IMR-90 (cell line): Measurements from ENCODE around the gene NDUFAB1. TPM values are rescaled to one million over a fixed set of nuclear protein-coding genes. Genes with fewer than 3 reads are reported as not detected.

Experiments used
- ATAC-seq: fragments of 200-7000 bp; cut with Tn5 transposase; 2 replicates; pipeline ENCODE4 v1.9.1; 2020; ENCODE audit warnings: low read depth, mild to moderate bottlenecking, moderate library complexity
- BruUV-seq: library from RNA; stranded (reverse); fragments of 400-500 nt; replicated peaks from 2 replicates; lab custom pipeline; 2021; lab: Mats Ljungman, UMichigan
- CTCF ChIA-PET: fragments of 300-600 bp; formaldehyde crosslinking; extraction: SDS; loops from one replicate; lab custom pipeline; 2021; ENCODE audit warnings: antibody characterized with exemption; lab: Yijun Ruan, JAX
- POLR2A ChIA-PET: fragments of 300-600 bp; sonication (Branson Sonifier 250); formaldehyde crosslinking; loops from one replicate; lab custom pipeline; 2022; ENCODE audit warnings: antibody characterized with exemption; ENCODE audit not compliant: unreplicated experiment; lab: Charles Lee
- DNase-seq: peaks from one replicate; pipeline ENCODE4 v3.0.0; 2013
- H2AFZ ChIP-seq: replicated peaks from 2 replicates; pipeline ENCODE3; 2013; ENCODE audit warnings: low read length, mild to moderate bottlenecking; ENCODE audit not compliant: poor library complexity
- H2AK5ac ChIP-seq: 2 replicates; pipeline ENCODE4 v1.6.1; 2013; ENCODE audit warnings: low read depth, low read length, inconsistent platforms
- H2AK9ac ChIP-seq: replicated peaks from 2 replicates; pipeline ENCODE3; 2013; ENCODE audit warnings: mild to moderate bottlenecking, low read depth, low read length, moderate library complexity; ENCODE audit not compliant: poor library complexity
- H2BK120ac ChIP-seq: 2 replicates; pipeline ENCODE4 v1.6.1; 2013; ENCODE audit warnings: low read depth, low read length, inconsistent platforms
- H2BK15ac ChIP-seq: 3 replicates; pipeline ENCODE4 v1.6.1; 2013; ENCODE audit warnings: low read depth, low read length, inconsistent platforms
- H2BK20ac ChIP-seq: 2 replicates; pipeline ENCODE4 v1.6.1; 2013; ENCODE audit warnings: low read depth, mild to moderate bottlenecking, inconsistent platforms, low read length, moderate library complexity
- H2BK5ac ChIP-seq: 2 replicates; pipeline ENCODE4 v1.6.1; 2013; ENCODE audit warnings: mild to moderate bottlenecking, low read depth, low read length, inconsistent platforms; ENCODE audit not compliant: poor library complexity, severe bottlenecking
- H3K14ac ChIP-seq: replicated peaks from 2 replicates; pipeline ENCODE4 v1.6.1; 2013; ENCODE audit warnings: low read depth, low read length, inconsistent platforms
- H3K18ac ChIP-seq: 2 replicates; pipeline ENCODE4 v1.6.1; 2013; ENCODE audit warnings: low read depth, low read length, control low read depth
- H3K23ac ChIP-seq: 2 replicates; pipeline ENCODE4 v1.6.1; 2013; ENCODE audit warnings: low read depth, low read length, inconsistent platforms
- H3K27ac ChIP-seq: 2 replicates; pipeline ENCODE4 v1.5.1; 2013; ENCODE audit warnings: mild to moderate bottlenecking, control low read depth, low read length; ENCODE audit not compliant: insufficient read depth
- H3K27me3 ChIP-seq: 2 replicates; pipeline ENCODE4 v1.6.1; 2013; ENCODE audit warnings: low read length; ENCODE audit not compliant: control insufficient read depth, insufficient read depth
- H3K36me3 ChIP-seq: 2 replicates; pipeline ENCODE4 v1.6.1; 2013; ENCODE audit warnings: low read length, mixed read lengths; ENCODE audit not compliant: control insufficient read depth, insufficient read depth
- H3K4ac ChIP-seq: 2 replicates; pipeline ENCODE4 v1.6.1; 2013; ENCODE audit warnings: low read depth, low read length, inconsistent platforms
- H3K4me1 ChIP-seq: 2 replicates; pipeline ENCODE4 v1.6.1; 2013; ENCODE audit warnings: low read length, mixed read lengths; ENCODE audit not compliant: control insufficient read depth, insufficient read depth
- H3K4me2 ChIP-seq: 2 replicates; pipeline ENCODE4 v1.6.1; 2013; ENCODE audit warnings: low read depth, mild to moderate bottlenecking, control low read depth, low read length, moderate library complexity
- H3K4me3 ChIP-seq: 2 replicates; pipeline ENCODE4 v1.5.1; 2013; ENCODE audit warnings: low read depth, mild to moderate bottlenecking, control low read depth, low read length, moderate library complexity; ENCODE audit not compliant: insufficient read depth
- H3K56ac ChIP-seq: 2 replicates; pipeline ENCODE4 v1.6.1; 2013; ENCODE audit warnings: low read length, inconsistent platforms; ENCODE audit not compliant: insufficient read depth; ENCODE audit errors: extremely low read depth
- H3K79me1 ChIP-seq, 2 experiments: 2 replicates each; pipeline ENCODE4 v1.6.1; 2013; ENCODE audit warnings: low read length in 2 of 2, inconsistent platforms in 1 of 2, low read depth in 1 of 2
- H3K9ac ChIP-seq: 2 replicates; pipeline ENCODE4 v1.6.1; 2013; ENCODE audit warnings: low read depth, low read length, control low read depth
- H3K9me1 ChIP-seq: 2 replicates; pipeline ENCODE4 v1.6.1; 2013; ENCODE audit warnings: low read length, inconsistent platforms; ENCODE audit not compliant: insufficient read depth
- H3K9me3 ChIP-seq: 2 replicates; pipeline ENCODE4 v1.6.1; 2013; ENCODE audit warnings: low read length; ENCODE audit not compliant: control insufficient read depth, insufficient read depth
- H4K20me1 ChIP-seq: 2 replicates; pipeline ENCODE4 v1.6.1; 2013; ENCODE audit warnings: low read length, inconsistent platforms; ENCODE audit not compliant: insufficient read depth
- H4K5ac ChIP-seq: 2 replicates; pipeline ENCODE4 v1.6.1; 2013; ENCODE audit warnings: mild to moderate bottlenecking, low read depth, low read length, control low read depth
- H4K8ac ChIP-seq, 2 experiments: 2 replicates each; pipeline ENCODE4 v1.6.1; 2013; ENCODE audit warnings: low read depth in 2 of 2, low read length in 2 of 2, control low read depth in 1 of 2, inconsistent platforms in 1 of 2
- H4K91ac ChIP-seq: 2 replicates; pipeline ENCODE4 v1.6.1; 2013; ENCODE audit warnings: low read depth, low read length, inconsistent platforms; ENCODE audit not compliant: insufficient read depth
- CEBPB ChIP-seq: IDR thresholded peaks from 2 replicates; pipeline ENCODE4 v1.6.1; 2012; ENCODE audit warnings: low read depth, low read length, improper control_type of control experiment
- MXI1 ChIP-seq: IDR thresholded peaks from 2 replicates; pipeline ENCODE4 v1.6.1; 2012; ENCODE audit warnings: low read depth, mild to moderate bottlenecking, low read length, moderate library complexity, borderline replicate concordance
- RFX5 ChIP-seq: IDR thresholded peaks from 2 replicates; pipeline ENCODE4 v1.8.0; 2012; ENCODE audit warnings: low read depth, mild to moderate bottlenecking, low read length, moderate library complexity
- WGBS, 2 experiments: methylation state at CpG; one replicate each; pipeline versions ENCODE4 v1.1.5 to v1.1.7; 2013; ENCODE audit warnings: missing lambda C conversion rate in 2 of 2; ENCODE audit not compliant: insufficient read length in 1 of 2; ENCODE audit errors: extremely low coverage in 2 of 2; 5-methylcytosine and 5-hydroxymethylcytosine counted together
- dilution Hi-C: fragments of 300-500 bp; cut with HindIII; formaldehyde crosslinking; loops from one replicate; pipeline ENCODE4 v1.14.3; 2018; ENCODE audit warnings: low sequenced_read_pairs; ENCODE audit not compliant: unreplicated experiment
- in situ Hi-C: fragments of 300-500 bp; cut with MboI; formaldehyde crosslinking; loops from 3 replicates; pipeline ENCODE4 v1.14.3; 2019; ENCODE audit warnings: low sequenced_read_pairs, inconsistent platforms, mixed read lengths
- intact Hi-C: fragments of 100-400 bp; cut with micrococcal nuclease; formaldehyde crosslinking; loops from 2 replicates; pipeline ENCODE4 v1.10.0; 2022
- polyA plus RNA-seq, 3 experiments: library from polyadenylated mRNA; depleted of rRNA; stranded (reverse); fragments of >200 nt; gene quantifications; 2 replicates each; pipeline ENCODE4 v1.2.3, GENCODE V29; 2012; ENCODE audit warnings: low replicate concordance in 1 of 3
- total RNA-seq: library from RNA; depleted of rRNA; stranded (reverse); fragments of >200 nt; gene quantifications from 2 replicates; pipeline ENCODE4 v1.2.3, GENCODE V29; 2012

The NDUFAB1 gene
- total and polyA plus RNA-seq, 2 of the 4 experiments (the other 2 are of a cell fraction), result 117 to 146 TPM

DNA sequence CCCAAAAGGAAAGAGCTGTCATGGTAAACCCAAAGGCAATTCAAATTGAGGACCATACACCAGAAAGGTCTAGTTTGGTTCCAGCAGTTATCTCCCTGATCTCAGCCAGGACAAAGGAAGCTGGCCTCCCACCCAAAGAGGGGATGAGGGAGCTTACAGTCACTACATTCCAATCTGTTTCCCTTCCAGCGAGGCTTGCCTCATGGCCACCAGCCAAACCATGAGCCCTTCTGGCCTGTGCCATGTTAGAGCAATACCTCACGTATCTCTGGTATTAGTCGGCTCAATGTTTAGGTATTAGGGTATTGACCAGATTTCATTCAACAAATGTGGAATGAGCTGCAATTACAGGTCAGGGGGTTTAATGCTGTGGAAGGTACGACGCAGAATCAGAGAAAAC, 8.4 kb downstream of the NDUFAB1 start:
- in situ Hi-C loops (no loop called here), dilution Hi-C loops (no loop called here), intact Hi-C loops (no loop called here)
- Histone ChIP-seq H3K36me3 (peaks cover 42% of the 10 kb centered on the region), H3K4ac (peak overlapping the region; percentile 84), H3K23ac (peak overlapping the region; percentile 30; the same call in 1 of the 2 replicates), H4K20me1 (peaks cover 17% of the 10 kb centered on the region), H2BK5ac (peak overlapping the region; percentile 81), H2BK15ac (peak overlapping the region; percentile 66; the same call in 2 of the 3 replicates), H3K9ac (no peak overlapping the region), H4K91ac (peak overlapping the region; percentile 64), H3K4me1 (peaks cover 6% of the 10 kb centered on the region; the same call in 1 of the 2 replicates), H3K27me3 (no peaks in the 10 kb centered on the region), H3K56ac (peak overlapping the region; percentile 50; the same call in 1 of the 2 replicates), H2AK9ac (peak overlapping the region; percentile 86), H3K4me2 (peak overlapping the region; percentile 42; the same call in 1 of the 2 replicates), H2BK20ac (peak overlapping the region; percentile 75), H3K79me1 (peaks cover 34 to 77% of the 10 kb centered on the region in 2 experiments), H4K5ac (peak overlapping the region; percentile 69), H3K14ac (peak overlapping the region; percentile 69), H3K4me3 (no peak overlapping the region), H2AFZ (no peak overlapping the region), H3K27ac (peak overlapping the region; percentile 85), H3K18ac (peak overlapping the region; percentile 61), H3K9me1 (peaks cover 12% of the 10 kb centered on the region), H3K9me3 (no peaks in the 10 kb centered on the region), H2BK120ac (peak overlapping the region; percentile 85), H4K8ac (peak overlapping the region; percentile 35 to 74; a peak in 3 of 4 replicates), H2AK5ac (peak overlapping the region; percentile 52; the same call in 1 of the 2 replicates)
- ATAC-seq (peak; percentile 96), DNase-seq (peak; percentile 96)
- WGBS, 2 experiments, result no CpG with 5 or more reads among the region's 5 CpGs
- CTCF ChIA-PET, result no interaction called here
- POLR2A ChIA-PET, result no interaction called here
- no TSS peak for BruUV-seq
- TF ChIP-seq CEBPB, result peak; percentile 62
- no peak for TF ChIP-seq RFX5
- TF ChIP-seq MXI1, result 0 out of 2 replicates have a peak, but pooled peaks have one; percentile 34
